AG09319 (cell line): Measurements from ENCODE around the gene TIMM21.

Experiments
- DNase-seq: peaks from one replicate; pipeline ENCODE4 v3.0.0-alpha.2; 2010; ENCODE audit warnings: low read depth; ENCODE audit errors: extremely low read depth
- CTCF ChIP-seq: IDR thresholded peaks from 2 replicates; pipeline ENCODE4 v1.5.1; 2011; ENCODE audit warnings: low read depth, mild to moderate bottlenecking, inconsistent platforms, low read length, moderate library complexity

TIMM21 gene

GRCh38 chr18:74198453-74198852 is 50.1 kb downstream of the TIMM21 start:
- TF ChIP-seq CTCF, result no peak
- no peak for DNase-seq

- no peak for TF ChIP-seq CTCF
- no peak for DNase-seq
Observed at GRCh38 chr18:74200780-74201179, 52.5 kb downstream of the TIMM21 start.

GRCh38 chr18:74203811-74204210 is 55.5 kb downstream of the TIMM21 start:
- no peak for DNase-seq
- no peak for TF ChIP-seq CTCF

- DNase-seq, result no peak
Observed at GRCh38 chr18:74204526-74205152, 56.3 kb downstream of the TIMM21 start.

More at GRCh38 chr18:74204526-74205152, 56.3 kb downstream of the TIMM21 start:
- TF ChIP-seq CTCF, result no peak
